Gastroesophageal sphincter (tissue), 4 donors: Measurements from ENCODE around the gene PATJ. TPM values are rescaled to one million over a fixed set of nuclear protein-coding genes. Genes with fewer than 3 reads are reported as not detected.
"Not testable (repeated sequence)": the region's sequence is repeated elsewhere in the genome, so short reads cannot be mapped to it uniquely, and the experiment has no call there.

Experiments
- ATAC-seq: fragments of 150-250 bp; one replicate; pipeline ENCODE4 v1.9.1; 2016; ENCODE audit warnings: mild to moderate bottlenecking, moderate library complexity
- H3K27ac ChIP-seq, 4 donors: fragments of 200-600 bp; sonication (generic) in 3 of 4; 1 replicate in 3 of 4; 2 replicates in 1 of 4; pipeline ENCODE4 v1.5.1; 2016 to 2019
- H3K27me3 ChIP-seq: fragments of 200-600 bp; sonication (generic); one replicate; pipeline ENCODE4 v1.5.1; 2019
- H3K36me3 ChIP-seq, 2 donors: fragments of 200-600 bp; sonication (generic); one replicate each; pipeline ENCODE4 v1.5.1; 2019; ENCODE audit warnings: control low read depth in 1 of 2
- H3K4me1 ChIP-seq, 3 donors: fragments of 200-600 bp; sonication (generic); 1 replicate in 2 of 3; 2 replicates in 1 of 3; pipeline ENCODE4 v1.5.1; 2016 to 2019; ENCODE audit warnings: control low read depth in 2 of 3
- H3K4me3 ChIP-seq, 2 donors: fragments of 200-600 bp; sonication (generic); one replicate each; pipeline ENCODE4 v1.5.1; 2019; ENCODE audit warnings: mild to moderate bottlenecking in 1 of 2, moderate library complexity in 1 of 2
- H3K9me3 ChIP-seq, 3 donors: fragments of 200-600 bp; sonication (generic); one replicate each; pipeline ENCODE4 v1.5.1; 2017 to 2019; ENCODE audit warnings: control low read depth in 2 of 3
- EP300 ChIP-seq: sonication (generic); formaldehyde crosslinking; IDR thresholded peaks from one replicate; pipeline ENCODE4 v1.6.1; 2017; ENCODE audit warnings: antibody characterized with exemption, mild to moderate bottlenecking
- POLR2A ChIP-seq, 2 donors: fragments of 450-650 bp; IDR thresholded peaks; one replicate each; pipeline ENCODE4 v1.6.1; 2017; ENCODE audit warnings: antibody characterized with exemption in 2 of 2, mild to moderate bottlenecking in 2 of 2, moderate library complexity in 1 of 2
- POLR2AphosphoS5 ChIP-seq: sonication (generic); formaldehyde crosslinking; IDR thresholded peaks from one replicate; pipeline ENCODE4 v1.6.1; 2017; ENCODE audit warnings: antibody characterized with exemption
- WGBS, 2 donors: methylation state at CpG; one replicate each; pipeline ENCODE4 v1.1.5; 2018; ENCODE audit warnings: low coverage in 1 of 2; 5-methylcytosine and 5-hydroxymethylcytosine counted together
- total RNA-seq, 4 donors: library from RNA; depleted of rRNA; stranded (reverse); fragments of >200 nt; gene quantifications; one replicate each; pipeline ENCODE4 v1.1.0, GENCODE V29; 2016
- TF ChIP-seq, protein P1 (sequence below), 4 experiments: fragments of 200-600 bp in 2 of 4; fragments of 450-650 bp in 2 of 4; sonication (generic) in 1 of 4; IDR thresholded peaks; one replicate each; pipeline ENCODE4 v1.5.1; 2017 to 2019; ENCODE audit warnings: antibody characterized with exemption in 4 of 4, mild to moderate bottlenecking in 2 of 4, moderate library complexity in 2 of 4

PATJ gene
- total RNA-seq, 4 donors from 2014 or later, result 34.8 to 59.0 (median 37.1) TPM

GRCh38 chr1:61875198-61875597 is 132.9 kb downstream of the PATJ start:
- no peak for TF ChIP-seq POLR2AphosphoS5
- TF ChIP-seq, protein P1, sequence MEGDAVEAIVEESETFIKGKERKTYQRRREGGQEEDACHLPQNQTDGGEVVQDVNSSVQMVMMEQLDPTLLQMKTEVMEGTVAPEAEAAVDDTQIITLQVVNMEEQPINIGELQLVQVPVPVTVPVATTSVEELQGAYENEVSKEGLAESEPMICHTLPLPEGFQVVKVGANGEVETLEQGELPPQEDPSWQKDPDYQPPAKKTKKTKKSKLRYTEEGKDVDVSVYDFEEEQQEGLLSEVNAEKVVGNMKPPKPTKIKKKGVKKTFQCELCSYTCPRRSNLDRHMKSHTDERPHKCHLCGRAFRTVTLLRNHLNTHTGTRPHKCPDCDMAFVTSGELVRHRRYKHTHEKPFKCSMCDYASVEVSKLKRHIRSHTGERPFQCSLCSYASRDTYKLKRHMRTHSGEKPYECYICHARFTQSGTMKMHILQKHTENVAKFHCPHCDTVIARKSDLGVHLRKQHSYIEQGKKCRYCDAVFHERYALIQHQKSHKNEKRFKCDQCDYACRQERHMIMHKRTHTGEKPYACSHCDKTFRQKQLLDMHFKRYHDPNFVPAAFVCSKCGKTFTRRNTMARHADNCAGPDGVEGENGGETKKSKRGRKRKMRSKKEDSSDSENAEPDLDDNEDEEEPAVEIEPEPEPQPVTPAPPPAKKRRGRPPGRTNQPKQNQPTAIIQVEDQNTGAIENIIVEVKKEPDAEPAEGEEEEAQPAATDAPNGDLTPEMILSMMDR (IDR thresholded peaks at IDR 0.05), result no peak
- no peak for TF ChIP-seq EP300
- TF ChIP-seq POLR2A (IDR thresholded peaks at IDR 0.05), result no peak
- H3K4me3 ChIP-seq, result no peak overlapping the region
- H3K4me1 ChIP-seq, result peaks cover 0 to 11% (median 3%) of the 10 kb centered on the region in 3 donors
- H3K27ac ChIP-seq, result no peak overlapping the region
- 85 to 100% methylated on average over 2 of the region's 2 CpGs for WGBS, 2 donors
- no peaks in the 10 kb centered on the region for H3K27me3 ChIP-seq
- no peak for ATAC-seq
- H3K36me3 ChIP-seq, result peaks cover 0 to 37% of the 10 kb centered on the region in 2 donors
- H3K9me3 ChIP-seq, result no peaks in the 10 kb centered on the region

GRCh38 chr1:61879887-61880474 is 137.7 kb downstream of the PATJ start:
- not testable (repeated sequence) for H3K9me3 ChIP-seq, ATAC-seq, H3K27me3 ChIP-seq, H3K4me3 ChIP-seq
- 54 to 70% methylated on average over 4 to 5 of the region's 5 CpGs for WGBS, 2 donors
- Histone ChIP-seq H3K4me1 (peaks cover 0 to 24% (median 3%) of the 10 kb centered on the region in 3 donors), H3K27ac (peak overlapping the region; percentile 58 to 75 (median 67)), H3K36me3 (peaks cover 0 to 30% of the 10 kb centered on the region in 2 donors)

- WGBS, 2 donors, result 28 to 40% methylated on average over 3 of the region's 3 CpGs
- H3K9me3 ChIP-seq, result no peaks in the 10 kb centered on the region
- no peak overlapping the region for H3K4me3 ChIP-seq
- no peaks in the 10 kb centered on the region for H3K27me3 ChIP-seq
- TF ChIP-seq EP300 (no peak), POLR2AphosphoS5 (no peak), POLR2A (IDR thresholded peaks at IDR 0.05) (no peak)
- TF ChIP-seq, protein P1 (IDR thresholded peaks at IDR 0.05), result no peak
- ATAC-seq, result no peak
- H3K36me3 ChIP-seq, result no peaks in the 10 kb centered on the region
- peak overlapping the region; percentile 38 to 57 (median 54) for H3K27ac ChIP-seq
- peaks cover 6 to 43% (median 14%) of the 10 kb centered on the region in 3 donors for H3K4me1 ChIP-seq
Measured at GRCh38 chr1:61887076-61887867, 145.0 kb downstream of the PATJ start.

GRCh38 chr1:61887931-61888564 is 145.8 kb downstream of the PATJ start:
- TF ChIP-seq POLR2A (IDR thresholded peaks at IDR 0.05) (no peak), POLR2AphosphoS5 (no peak), EP300 (no peak)
- TF ChIP-seq, protein P1 (IDR thresholded peaks at IDR 0.05), result no peak
- Histone ChIP-seq H3K9me3 (no peaks in the 10 kb centered on the region), H3K4me3 (no peak overlapping the region), H3K27me3 (no peaks in the 10 kb centered on the region), H3K27ac (peak overlapping the region in 3 of 4 donors; percentile 38 to 57 (median 57)), H3K36me3 (no peaks in the 10 kb centered on the region), H3K4me1 (peaks cover 6 to 43% (median 14%) of the 10 kb centered on the region in 3 donors)
- WGBS, 2 donors, result 27 to 46% methylated on average over 5 to 7 of the region's 7 CpGs
- ATAC-seq, result peak; percentile 78

DNA sequence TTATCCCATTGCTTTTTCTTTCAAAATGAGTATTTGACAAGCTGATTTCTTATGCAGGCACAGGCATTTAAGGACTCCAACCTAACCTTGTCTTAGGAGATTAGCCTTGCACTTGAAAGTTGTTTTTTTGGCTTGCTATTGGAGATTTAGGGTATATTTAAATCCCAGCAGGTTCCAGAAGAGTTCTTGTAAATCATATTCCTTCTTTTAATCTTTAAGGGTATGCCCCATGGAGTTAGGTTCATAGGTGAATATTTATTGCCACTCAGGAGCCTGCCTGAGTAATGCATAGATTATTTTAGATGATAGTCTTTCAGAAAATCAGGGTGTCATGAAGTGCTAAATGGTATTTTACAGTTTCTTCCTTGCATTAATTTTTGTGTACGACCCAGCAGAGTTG is 146.5 kb downstream of the PATJ start:
- H3K27ac ChIP-seq, result peak overlapping the region in 2 of 4 donors; percentile 17 to 57
- peaks cover 6 to 43% (median 14%) of the 10 kb centered on the region in 3 donors for H3K4me1 ChIP-seq
- TF ChIP-seq POLR2A (IDR thresholded peaks at IDR 0.05) (no peak), EP300 (no peak), POLR2AphosphoS5 (no peak)
- TF ChIP-seq, protein P1 (IDR thresholded peaks at IDR 0.05), result no peak
- H3K36me3 ChIP-seq, result no peaks in the 10 kb centered on the region
- no peaks in the 10 kb centered on the region for H3K9me3 ChIP-seq
- no peaks in the 10 kb centered on the region for H3K27me3 ChIP-seq
- no peak overlapping the region for H3K4me3 ChIP-seq
- no peak for ATAC-seq
- 90 to 100% methylated on average over 1 of the region's 1 CpG for WGBS, 2 donors

- peaks cover 6 to 43% (median 14%) of the 10 kb centered on the region in 3 donors for H3K4me1 ChIP-seq
- not testable (repeated sequence) for H3K36me3 ChIP-seq, H3K4me3 ChIP-seq, H3K27me3 ChIP-seq, H3K9me3 ChIP-seq, H3K27ac ChIP-seq, ATAC-seq
Measured at GRCh38 chr1:61890435-61890834, 148.2 kb downstream of the PATJ start.
